ENCODE results near the gene DCUN1D2.

The DCUN1D2 gene

DNA sequence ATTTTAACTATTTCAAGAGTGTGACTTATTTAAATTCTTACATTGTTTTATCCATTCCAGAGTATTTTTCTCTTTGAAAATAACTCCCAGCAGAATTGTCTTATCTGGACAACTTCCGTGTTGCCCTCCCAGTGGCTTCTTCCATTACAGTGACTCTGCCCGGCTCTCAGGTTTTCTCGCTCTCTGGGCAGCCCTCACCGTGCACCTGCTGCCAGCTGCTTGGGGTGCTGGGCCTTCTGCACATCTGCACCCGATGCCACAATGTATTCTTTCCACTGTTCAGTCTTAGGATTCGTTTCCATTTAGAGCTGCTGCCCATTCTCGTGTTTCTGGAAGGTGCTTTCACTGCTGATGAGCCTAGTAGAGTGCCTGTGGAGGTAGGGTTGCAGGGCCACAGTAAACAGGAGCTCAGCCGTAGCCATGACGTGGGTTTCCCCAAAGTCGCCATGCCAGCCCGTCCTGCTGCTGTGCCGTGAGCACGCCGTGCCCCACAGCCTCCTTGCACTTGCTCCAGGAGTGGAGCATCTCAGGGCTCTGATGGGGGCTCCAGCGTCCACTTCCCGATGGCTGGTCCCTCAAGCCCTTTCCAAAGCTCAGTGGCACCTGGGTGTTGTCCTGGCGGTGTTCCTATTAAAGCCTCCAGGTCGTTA lies 46.1 kb upstream of the DCUN1D2 start:
- no peaks in the 10 kb centered on the region for H3K27me3 ChIP-seq (ENCODE audit: insufficient read depth, poor library complexity, severe bottlenecking)
- H3K27ac ChIP-seq (replicated peaks) = no peak overlapping the region
- DNase-seq (ENCODE audit: low read depth in 1 of 2, low spot score in 1 of 2) = no peak
- no peak overlapping the region for H3K4me3 ChIP-seq (replicated peaks; ENCODE audit: insufficient read depth, low read length)
- TF ChIP-seq POLR2AphosphoS5 (IDR thresholded peaks at IDR 0.05; ENCODE audit: low read depth) (no peak), GABPA (IDR thresholded peaks at IDR 0.05; ENCODE audit: low read depth) (no peak), SPI1 (IDR thresholded peaks at IDR 0.05; ENCODE audit: borderline replicate concordance, low read depth) (no peak)
- TF ChIP-seq, protein P1, sequence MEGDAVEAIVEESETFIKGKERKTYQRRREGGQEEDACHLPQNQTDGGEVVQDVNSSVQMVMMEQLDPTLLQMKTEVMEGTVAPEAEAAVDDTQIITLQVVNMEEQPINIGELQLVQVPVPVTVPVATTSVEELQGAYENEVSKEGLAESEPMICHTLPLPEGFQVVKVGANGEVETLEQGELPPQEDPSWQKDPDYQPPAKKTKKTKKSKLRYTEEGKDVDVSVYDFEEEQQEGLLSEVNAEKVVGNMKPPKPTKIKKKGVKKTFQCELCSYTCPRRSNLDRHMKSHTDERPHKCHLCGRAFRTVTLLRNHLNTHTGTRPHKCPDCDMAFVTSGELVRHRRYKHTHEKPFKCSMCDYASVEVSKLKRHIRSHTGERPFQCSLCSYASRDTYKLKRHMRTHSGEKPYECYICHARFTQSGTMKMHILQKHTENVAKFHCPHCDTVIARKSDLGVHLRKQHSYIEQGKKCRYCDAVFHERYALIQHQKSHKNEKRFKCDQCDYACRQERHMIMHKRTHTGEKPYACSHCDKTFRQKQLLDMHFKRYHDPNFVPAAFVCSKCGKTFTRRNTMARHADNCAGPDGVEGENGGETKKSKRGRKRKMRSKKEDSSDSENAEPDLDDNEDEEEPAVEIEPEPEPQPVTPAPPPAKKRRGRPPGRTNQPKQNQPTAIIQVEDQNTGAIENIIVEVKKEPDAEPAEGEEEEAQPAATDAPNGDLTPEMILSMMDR (IDR thresholded peaks at IDR 0.05; ENCODE audit: insufficient read depth, low read length) = no peak
- TF ChIP-seq, protein P2, sequence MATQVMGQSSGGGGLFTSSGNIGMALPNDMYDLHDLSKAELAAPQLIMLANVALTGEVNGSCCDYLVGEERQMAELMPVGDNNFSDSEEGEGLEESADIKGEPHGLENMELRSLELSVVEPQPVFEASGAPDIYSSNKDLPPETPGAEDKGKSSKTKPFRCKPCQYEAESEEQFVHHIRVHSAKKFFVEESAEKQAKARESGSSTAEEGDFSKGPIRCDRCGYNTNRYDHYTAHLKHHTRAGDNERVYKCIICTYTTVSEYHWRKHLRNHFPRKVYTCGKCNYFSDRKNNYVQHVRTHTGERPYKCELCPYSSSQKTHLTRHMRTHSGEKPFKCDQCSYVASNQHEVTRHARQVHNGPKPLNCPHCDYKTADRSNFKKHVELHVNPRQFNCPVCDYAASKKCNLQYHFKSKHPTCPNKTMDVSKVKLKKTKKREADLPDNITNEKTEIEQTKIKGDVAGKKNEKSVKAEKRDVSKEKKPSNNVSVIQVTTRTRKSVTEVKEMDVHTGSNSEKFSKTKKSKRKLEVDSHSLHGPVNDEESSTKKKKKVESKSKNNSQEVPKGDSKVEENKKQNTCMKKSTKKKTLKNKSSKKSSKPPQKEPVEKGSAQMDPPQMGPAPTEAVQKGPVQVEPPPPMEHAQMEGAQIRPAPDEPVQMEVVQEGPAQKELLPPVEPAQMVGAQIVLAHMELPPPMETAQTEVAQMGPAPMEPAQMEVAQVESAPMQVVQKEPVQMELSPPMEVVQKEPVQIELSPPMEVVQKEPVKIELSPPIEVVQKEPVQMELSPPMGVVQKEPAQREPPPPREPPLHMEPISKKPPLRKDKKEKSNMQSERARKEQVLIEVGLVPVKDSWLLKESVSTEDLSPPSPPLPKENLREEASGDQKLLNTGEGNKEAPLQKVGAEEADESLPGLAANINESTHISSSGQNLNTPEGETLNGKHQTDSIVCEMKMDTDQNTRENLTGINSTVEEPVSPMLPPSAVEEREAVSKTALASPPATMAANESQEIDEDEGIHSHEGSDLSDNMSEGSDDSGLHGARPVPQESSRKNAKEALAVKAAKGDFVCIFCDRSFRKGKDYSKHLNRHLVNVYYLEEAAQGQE (IDR thresholded peaks at IDR 0.05; ENCODE audit: insufficient replicate concordance, low read depth) = no peak

DNA sequence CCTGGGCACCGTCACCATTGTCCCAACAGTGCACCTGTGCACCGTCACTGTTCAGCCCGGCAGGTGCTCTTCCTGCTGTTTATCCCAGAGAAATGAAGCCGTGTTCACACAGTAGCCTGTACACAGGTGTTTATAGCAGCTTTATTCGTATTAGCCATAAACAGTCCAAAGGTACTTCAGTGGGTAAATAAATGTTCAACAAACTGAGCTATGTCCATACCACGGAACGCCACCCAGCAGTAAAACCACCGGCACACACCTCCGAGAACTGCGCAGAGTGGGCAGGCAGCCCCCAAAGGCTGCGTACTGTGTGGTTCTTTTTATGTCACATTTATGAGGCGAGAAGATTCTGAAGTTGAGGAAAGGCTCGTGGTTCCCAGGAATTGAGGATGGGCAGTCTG lies 44.9 kb upstream of the DCUN1D2 start:
- no peak for DNase-seq (ENCODE audit: low read depth in 1 of 2, low spot score in 1 of 2)
- H3K4me3 ChIP-seq (replicated peaks; ENCODE audit: insufficient read depth, low read length) = no peak overlapping the region
- no peaks in the 10 kb centered on the region for H3K27me3 ChIP-seq (ENCODE audit: insufficient read depth, poor library complexity, severe bottlenecking)
- TF ChIP-seq, protein P2 (IDR thresholded peaks at IDR 0.05; ENCODE audit: insufficient replicate concordance, low read depth) = no peak
- no peak for TF ChIP-seq POLR2AphosphoS5 (IDR thresholded peaks at IDR 0.05; ENCODE audit: low read depth)
- TF ChIP-seq, protein P1 (IDR thresholded peaks at IDR 0.05; ENCODE audit: insufficient read depth, low read length) = no peak
- TF ChIP-seq SPI1 (IDR thresholded peaks at IDR 0.05; ENCODE audit: borderline replicate concordance, low read depth) = no peak
- TF ChIP-seq GABPA (IDR thresholded peaks at IDR 0.05; ENCODE audit: low read depth) = no peak
- no peak overlapping the region for H3K27ac ChIP-seq (replicated peaks)

DNA sequence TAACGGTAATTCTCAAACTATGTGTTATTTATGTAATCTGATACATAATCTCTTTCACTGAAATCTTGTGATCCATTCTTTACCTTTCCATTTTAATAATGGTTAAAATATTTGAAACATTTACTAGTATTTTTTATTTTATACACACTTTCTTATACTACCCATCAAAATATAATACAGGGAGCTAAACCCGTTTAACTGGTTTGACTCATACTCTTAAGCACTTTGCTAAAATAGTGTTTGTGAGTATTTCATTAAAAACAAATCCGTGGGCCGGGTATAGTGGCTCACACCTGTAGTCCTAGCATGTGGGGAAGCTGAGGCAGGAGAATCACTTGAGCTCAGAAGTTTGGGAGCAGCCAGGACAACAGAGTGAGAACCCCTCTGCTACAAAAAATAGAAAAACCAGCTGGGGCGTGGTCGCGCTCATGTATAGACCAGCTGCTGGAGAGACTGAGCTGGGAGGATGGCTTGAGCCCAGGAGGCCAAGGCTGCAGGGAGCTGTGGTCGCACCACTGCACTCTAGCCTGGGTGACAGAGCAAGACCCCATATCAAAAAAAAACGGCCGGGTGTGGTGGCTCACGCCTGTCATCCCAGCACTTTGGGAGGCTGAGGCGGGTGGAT lies 43.8 kb upstream of the DCUN1D2 start:
- DNase-seq (ENCODE audit: low read depth in 1 of 2, low spot score in 1 of 2) = no peak
- Histone ChIP-seq H3K27ac (replicated peaks) (no peak overlapping the region), H3K27me3 (ENCODE audit: insufficient read depth, poor library complexity, severe bottlenecking) (no peaks in the 10 kb centered on the region), H3K4me3 (replicated peaks; ENCODE audit: insufficient read depth, low read length) (no peak overlapping the region)
- no peak for TF ChIP-seq POLR2AphosphoS5 (IDR thresholded peaks at IDR 0.05; ENCODE audit: low read depth)
- TF ChIP-seq, protein P1 (IDR thresholded peaks at IDR 0.05; ENCODE audit: insufficient read depth, low read length) = no peak
- no peak for TF ChIP-seq SPI1 (IDR thresholded peaks at IDR 0.05; ENCODE audit: borderline replicate concordance, low read depth)
- TF ChIP-seq GABPA (IDR thresholded peaks at IDR 0.05; ENCODE audit: low read depth) = no peak
- TF ChIP-seq, protein P2 (IDR thresholded peaks at IDR 0.05; ENCODE audit: insufficient replicate concordance, low read depth) = no peak

Data from HL-60 (cell line).